HG02943 (cell line): Measurements from ENCODE around the gene TAS2R43.
"Not testable (repeated sequence)": the region's sequence is repeated elsewhere in the genome, so short reads cannot be mapped to it uniquely, and the experiment has no call there.

Experiments
- ATAC-seq: cut with Tn5 transposase; IDR thresholded peaks from one replicate; pipeline ENCODE4 v1.9.1; 2021; ENCODE audit warnings: mild to moderate bottlenecking, low read depth, moderate library complexity; ENCODE audit not compliant: unreplicated experiment

Gene TAS2R43

DNA sequence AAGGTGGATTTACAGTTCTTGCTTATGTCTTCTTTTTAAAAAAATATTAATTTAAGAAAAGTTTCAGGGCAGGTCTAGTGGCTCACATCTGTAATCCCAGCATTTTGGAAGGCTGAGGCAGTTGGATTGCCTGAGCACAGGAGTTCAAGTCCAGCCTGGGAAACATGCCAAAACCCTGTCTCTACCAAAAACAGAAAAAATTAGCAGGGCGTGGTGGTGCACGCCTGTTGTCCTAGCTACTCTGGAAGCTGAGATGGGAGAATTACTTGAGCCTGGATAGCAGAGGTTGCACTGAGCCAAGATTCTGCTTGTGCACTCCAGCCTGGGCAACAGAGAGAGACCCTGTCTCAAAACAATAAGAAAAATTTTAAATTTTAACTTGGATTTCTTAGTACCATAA is 24.6 kb downstream of the TAS2R43 start:
- no peak for ATAC-seq

DNA sequence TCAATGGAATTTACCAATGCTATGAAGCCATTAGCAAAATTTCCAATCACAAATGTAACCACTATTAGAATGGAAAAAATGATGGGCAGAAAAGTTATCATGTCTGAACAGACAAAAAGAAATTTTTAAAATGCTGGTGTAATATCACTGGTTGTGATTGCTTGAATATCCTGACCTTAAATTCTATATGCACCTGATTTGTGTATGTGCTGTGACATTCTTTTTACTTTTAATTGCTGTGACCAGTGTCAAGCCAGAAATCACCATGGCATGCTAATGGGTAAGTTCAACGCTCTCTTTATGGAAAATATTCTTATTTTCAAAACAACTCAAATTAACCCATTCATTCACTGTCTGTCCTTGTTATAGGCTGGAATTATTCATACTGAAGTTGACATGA is 29.9 kb downstream of the TAS2R43 start, which contains the start of gene TAS2R46:
TAS2R46 (minus strand) TSS at position 101 of the 400 bp plus-strand sequence; CDS start at position 101, 0 bp downstream.
- not testable (repeated sequence) for ATAC-seq

DNA sequence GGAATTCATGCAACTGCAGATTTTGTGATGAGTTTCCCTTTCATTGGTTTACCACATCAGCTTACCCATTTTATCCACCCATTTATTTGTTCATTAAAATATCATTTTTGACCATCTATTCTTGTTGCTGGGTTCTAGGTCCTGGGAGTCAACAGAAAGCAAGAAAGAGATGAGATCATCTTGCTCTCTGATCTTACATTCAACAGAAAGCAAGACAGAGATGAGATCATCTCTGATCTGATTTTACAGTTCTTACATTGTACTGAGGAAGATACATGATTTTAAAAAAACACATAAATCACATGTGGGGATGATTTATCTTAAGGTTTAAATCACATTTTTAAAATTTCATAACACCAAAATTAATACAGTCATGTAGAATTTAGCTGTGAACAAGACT is 32.3 kb downstream of the TAS2R43 start:
- ATAC-seq = no peak

DNA sequence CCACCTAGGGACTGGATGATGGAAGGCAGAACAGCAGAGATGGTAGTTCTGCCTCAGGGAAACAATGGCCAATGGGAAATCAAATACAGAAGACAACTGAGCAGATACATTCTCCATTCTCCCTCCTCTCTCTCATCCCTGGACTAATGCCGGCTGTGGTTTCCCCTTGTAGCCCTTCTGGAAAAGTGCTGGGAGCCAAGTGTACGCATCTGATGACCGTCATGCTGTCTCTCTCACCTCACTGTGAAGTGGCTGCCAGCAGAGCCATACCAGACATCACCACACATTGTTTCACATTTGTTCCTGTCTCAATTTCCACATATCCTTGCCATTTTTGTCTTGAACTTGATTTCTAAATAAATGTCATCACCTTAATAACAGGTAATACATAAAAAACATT is 33.1 kb downstream of the TAS2R43 start:
- ATAC-seq = no peak

DNA sequence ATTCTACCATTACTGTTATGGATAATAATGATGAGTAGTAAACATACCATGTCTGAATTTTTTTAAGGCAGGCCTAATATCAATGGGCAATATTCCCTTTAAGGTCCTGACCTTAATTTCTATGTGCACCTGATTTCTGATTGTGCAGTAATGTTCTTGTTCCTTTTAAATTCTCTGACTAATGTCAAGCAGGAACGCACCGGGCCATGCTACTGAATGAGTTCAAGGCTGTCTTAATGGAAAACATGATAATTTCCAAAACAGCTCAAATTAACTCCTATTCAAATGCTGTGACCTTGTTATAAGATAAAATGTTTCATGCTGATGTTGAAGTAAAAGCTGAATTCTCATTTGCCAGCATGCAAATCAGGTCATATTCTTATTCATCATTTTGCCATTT is 36.8 kb downstream of the TAS2R43 start:
- ATAC-seq = no peak

DNA sequence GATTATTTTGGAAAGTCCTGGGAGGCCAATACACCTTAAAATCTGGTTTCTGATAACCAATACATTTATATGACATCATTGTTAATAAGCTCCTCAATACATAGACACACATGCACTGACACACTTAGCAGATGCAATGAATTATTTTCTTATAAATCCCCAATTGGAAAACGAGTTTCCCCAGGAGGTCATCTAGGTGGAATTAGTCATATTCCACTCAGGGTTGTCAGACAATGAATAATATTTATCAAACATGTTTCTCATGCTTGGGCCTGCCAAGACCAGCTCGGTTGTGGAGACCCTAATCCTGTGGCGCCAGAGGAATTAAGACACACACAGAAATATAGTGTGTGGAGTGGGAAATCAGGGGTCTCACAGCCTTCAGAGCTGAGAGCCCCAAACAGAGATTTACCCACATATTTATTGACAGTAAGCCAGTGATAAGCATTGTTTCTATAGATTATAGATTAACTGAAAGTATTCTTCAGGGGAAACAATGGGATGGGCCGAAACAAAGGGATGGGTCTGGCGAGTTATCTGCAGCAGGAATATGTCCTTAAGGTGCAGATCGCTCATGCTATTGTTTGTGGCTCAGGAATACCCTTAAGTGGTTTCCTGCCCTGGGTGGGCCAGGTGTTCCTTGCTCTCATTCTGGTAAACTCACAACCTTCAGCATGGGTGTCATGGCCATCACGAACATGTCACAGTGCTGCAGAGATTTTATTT is 42.1 kb downstream of the TAS2R43 start:
- ATAC-seq = not testable (repeated sequence)

DNA sequence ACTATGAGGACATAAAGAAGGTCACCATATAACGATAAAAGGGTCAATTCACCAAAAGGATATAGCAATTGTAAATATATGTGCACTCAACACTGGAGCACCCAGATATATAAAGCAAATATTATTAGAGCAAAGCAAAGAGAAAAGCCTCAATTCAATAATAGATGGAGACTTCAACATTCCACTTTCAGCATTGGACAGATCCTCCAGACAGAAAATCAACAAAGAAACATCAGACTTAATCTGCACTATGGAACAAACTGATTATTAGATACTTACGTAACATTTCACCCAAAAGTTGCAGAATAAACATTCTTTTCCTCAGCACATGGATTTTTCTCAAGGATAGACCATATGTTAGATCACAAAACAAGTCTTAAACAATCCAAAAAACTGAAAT is 50.7 kb downstream of the TAS2R43 start:
- not testable (repeated sequence) for ATAC-seq
